Activated CD4-positive, alpha-beta T cell treated with anti-CD3 and anti-CD28 coated beads for 4 hours (primary cell): ENCODE measurements around the gene IL31.
"Not testable (repeated sequence)": the region's sequence is repeated elsewhere in the genome, so short reads cannot be mapped to it uniquely, and the experiment has no call there.

Experiments used
- DNase-seq, 2 donors: peaks; one replicate each; pipeline ENCODE4 v3.0.0-alpha.2; 2020

Gene IL31

DNA sequence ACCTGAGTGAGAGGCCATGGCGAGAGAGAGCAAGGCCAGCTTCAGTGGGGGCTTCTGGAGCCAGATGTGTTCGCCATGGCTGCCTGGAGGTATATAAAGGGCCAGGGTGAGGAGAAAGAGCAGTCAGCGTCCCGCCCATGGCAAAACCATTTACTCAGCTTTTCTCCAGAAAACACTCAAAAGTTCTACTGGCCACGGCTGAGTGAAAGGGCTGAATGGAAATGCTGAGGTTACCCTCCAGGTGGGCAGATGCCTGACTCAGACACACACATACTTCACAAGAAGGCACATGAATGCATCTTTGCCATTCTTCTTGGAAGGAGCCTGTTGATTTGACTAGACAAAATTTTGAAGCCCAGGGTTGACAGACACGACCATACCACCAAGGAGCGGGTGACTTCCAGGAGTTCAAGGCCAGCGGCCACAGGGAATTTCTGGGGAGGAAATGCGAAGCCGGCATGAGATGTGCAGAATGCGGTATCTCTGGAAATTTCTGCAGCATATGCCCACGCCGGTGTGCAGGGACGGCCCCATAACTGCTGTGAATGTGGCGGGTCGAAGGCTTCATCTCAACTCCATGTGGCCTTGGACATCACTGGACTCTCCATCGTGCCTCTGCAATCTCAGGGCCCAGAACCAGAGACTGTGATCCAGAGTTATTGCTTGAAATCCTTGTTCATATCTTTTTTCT, at the start of gene IL31:
Gene IL31, minus strand, starts transcription at position 67 of the 691 bp plus-strand sequence. Its CDS starts 49 bp downstream, at position 18.
- no peak for DNase-seq

DNA sequence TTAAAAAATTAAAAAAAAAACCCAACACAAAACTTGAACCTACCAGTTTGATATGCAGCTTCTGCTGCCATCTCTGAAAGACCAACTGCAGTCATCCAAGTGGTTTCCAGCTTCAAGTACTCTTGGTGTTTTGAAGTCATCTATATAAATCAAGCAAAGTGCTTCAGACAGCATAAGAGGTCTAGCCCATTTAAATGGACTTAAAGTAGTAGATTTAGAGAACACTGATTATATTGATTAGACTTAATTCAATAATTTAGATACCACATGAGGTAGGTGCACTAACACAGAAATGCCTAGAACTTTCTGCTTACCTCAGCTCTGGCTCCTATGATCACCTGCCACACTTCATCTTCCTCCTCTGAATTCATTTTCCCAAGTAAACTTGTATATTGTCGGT, 42.4 kb upstream of the IL31 start:
- no peak for DNase-seq

DNA sequence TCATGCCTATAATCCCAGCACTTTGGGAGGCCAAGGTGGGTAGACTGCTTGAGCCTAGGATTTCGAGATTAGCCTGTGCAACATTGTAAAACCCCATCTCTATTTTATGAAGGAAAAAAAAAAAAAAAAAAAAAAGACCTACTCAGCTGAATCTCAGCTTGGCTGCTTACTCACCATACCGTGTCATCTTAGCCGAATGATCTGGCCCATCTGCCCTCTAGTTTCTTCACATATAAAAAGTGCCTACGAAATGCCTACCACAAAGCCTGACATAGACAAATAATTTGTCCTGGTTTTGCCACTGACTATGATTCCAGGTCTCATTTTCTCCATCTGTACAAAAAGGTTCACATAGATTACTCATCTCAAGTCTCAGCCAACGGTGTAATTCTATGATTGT, 41.8 kb upstream of the IL31 start:
- DNase-seq = no peak

DNA sequence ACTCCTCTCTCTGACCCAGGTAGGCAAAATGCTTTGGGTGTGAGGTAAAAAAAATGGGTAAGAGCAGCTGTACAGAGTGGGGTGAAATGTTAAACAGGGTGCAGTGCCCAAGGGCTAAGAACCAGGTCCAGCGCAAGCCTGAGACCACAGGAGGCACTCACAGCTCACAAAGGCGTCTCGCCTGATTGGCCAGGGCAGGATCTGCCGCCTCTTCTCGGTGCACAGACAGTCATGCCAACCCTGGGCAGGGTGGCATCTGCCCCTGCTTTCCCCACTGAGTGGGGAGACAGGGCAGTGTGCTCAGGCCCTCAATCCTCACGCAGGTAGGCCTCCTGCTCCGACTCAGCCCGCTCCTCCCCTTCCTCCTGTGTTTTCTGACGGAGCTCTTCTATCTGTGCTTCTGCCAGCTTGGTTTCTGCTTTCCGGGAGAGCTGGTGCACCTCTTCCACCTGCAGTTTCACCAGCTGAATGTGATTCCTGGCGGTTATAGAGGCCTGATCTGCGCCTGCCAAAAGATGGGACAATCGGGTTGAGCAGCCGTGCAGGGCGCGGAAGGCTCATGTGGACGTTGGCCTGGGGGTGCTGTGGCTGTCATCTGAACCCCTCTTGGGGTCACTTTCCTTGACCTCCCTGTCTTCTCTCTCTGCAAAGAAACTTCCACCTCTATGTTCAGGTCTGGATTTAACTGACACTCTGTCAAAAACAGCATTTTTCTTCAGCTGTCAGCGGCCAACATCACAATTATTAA, 34.2 kb upstream of the IL31 start:
- no peak for DNase-seq

DNA sequence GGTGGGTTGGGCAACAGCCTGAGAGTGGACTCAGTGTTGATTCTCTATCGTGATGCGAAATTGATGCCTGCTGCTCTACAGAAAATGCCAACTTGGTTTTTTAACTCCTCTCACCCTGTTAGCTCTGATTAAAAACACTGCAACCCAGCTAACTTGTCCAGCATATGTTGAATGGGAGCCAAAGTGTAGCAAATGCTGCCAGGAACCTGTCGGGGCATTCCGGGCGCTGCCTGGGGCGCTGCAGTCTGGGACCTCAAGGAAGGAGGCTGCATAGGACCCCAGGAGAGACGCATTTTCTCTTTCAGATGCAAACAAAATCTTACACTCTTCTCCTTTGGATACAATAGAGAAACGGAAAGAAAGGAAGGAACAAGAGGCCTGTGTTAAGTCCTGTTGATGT, 33.4 kb upstream of the IL31 start:
- no peak for DNase-seq

DNA sequence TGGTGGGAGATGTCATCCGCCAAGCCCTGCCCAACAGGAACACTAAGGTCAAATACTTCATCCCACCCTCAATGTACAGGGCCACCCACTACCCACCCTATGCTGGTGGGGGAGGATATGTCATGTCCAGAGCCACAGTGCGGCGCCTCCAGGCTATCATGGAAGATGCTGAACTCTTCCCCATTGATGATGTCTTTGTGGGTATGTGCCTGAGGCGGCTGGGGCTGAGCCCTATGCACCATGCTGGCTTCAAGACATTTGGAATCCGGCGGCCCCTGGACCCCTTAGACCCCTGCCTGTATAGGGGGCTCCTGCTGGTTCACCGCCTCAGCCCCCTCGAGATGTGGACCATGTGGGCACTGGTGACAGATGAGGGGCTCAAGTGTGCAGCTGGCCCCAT, 33.0 kb upstream of the IL31 start:
- no peak for DNase-seq

DNA sequence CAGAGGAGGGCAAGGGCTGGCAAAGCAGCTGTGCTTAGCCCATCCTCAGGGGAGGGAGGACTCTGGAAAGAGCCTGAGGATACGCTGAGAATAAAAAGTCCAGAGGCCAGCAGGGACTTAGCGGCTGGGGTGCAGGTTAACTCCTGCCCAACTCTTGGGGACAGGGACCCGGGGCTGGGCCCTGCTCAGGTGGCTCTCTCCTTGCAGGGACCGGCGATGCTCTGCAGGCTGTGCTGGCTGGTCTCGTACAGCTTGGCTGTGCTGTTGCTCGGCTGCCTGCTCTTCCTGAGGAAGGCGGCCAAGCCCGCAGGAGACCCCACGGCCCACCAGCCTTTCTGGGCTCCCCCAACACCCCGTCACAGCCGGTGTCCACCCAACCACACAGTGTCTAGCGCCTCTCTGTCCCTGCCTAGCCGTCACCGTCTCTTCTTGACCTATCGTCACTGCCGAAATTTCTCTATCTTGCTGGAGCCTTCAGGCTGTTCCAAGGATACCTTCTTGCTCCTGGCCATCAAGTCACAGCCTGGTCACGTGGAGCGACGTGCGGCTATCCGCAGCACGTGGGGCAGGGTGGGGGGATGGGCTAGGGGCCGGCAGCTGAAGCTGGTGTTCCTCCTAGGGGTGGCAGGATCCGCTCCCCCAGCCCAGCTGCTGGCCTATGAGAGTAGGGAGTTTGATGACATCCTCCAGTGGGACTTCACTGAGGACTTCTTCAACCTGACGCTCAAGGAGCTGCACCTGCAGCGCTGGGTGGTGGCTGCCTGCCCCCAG, 32.3 kb upstream of the IL31 start:
- DNase-seq = no peak

DNA sequence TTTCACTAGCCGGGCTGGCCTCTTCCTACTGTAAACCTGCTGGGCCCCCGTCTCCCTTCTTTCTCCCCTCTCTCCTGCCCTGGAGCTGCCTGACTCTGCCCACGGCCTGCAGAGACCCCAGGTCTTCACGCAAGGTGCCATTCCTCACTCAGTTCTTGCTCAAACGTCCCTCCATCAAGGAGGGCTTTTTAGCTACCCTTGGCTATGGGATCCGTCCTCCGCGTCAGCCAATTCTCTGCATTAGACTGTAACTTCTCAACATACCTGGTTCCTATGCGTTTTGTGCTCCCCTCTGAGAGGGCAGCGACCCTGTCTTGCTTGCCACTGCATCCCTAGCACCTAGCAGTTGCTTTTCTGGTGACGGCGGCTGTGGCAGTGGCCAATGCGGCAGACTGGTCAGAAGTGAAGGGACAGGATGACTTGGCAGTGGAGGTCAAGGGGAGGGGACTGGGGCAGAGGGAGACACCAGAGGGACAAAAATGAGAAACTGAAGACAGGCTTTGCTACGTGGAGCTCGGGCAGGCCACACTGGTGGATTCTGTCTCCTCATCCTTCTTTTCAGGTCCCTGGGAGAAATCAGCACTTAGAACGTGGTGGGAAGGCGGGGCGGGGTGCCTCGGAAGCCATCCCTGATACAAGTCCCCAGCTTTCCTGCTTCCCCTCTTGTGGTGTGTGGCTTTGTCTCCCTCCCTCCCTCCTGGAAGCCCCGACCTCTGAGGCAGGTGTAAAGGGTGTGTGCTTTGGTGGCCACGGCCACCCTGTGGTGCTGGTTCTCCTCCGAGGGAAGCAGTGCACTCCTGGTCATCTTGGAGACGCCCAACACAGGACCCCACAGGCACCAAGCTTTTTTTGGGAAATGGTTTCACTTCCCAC, 31.3 kb upstream of the IL31 start:
- no peak for DNase-seq

DNA sequence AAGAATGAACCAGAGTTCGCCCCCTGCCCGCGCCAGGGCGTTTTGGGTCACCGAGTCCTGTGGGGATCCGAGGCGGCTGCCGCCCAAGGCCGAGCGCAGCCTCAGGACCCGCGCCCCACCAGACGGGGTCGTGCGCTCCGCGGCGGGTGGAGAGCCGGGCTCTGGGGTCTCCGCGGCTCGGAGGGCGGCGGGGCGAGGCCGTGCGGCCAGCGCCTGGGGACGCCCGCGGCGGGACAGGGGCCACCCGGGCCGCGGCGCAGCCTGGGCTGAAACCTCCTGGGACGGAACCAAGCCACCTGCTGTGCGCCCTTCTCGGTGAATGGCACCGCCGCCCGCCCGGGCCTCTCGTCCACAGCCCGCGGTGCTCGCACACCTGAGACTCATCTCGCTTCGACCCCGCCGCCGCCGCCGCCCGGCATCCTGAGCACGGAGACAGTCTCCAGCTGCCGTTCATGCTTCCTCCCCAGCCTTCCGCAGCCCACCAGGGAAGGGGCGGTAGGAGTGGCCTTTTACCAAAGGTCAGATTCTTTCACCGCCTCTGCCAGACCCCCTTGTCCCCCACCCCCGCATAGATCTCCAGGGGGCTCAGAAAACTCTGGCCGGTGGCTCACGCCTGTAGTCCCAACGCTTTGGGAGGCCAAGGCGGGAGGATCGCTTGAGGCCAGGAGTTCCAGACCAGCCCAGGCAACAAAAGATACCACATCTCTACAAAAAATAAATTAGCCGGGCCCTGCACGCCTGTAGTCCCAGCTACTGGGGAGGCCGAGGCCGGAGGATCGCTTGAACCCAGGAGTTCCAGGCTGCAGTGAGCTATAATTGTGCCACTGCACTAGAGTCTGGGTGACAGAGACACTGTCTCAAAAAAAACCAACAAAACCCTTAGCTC, 30.4 kb upstream of the IL31 start:
- peak; percentile 22 to 27 for DNase-seq

DNA sequence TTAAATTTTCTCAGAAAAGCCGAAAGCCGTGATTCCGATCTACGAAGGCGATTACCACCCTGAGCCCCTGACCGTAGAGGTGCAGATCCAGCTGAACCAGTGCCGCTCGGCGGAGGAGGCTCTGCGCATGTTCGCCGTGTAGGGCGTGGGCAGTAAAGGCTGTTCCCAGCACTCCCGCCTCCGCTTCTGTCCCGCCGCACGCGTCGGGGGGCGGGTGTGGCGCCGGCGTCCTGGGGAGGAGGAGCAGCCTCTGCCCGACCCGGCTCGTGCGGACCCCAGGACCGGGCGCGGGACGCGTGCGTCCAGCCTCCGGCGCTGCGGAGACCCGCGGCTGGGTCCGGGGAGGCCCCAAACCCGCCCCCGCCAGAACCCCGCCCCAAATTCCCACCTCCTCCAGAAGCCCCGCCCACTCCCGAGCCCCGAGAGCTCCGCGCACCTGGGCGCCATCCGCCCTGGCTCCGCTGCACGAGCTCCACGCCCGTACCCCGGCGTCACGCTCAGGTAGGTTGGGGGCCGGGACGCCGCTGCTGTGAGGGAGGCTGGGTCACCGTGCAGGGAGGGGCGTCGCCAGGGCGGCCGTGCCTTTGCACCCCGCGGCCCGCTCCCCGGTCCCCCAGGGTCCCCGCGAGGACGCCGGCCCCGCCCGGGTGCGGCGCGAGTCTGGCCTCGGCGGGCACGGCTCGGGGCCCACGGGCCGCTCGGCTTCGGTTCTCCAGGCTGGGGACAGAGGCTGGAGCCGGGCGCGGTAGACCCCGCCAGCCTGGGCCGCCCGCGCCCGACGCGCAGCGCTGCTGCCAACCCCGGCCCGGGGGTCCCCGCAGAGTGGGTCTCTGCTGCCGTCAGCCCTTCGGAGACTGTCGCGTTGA, 29.5 kb upstream of the IL31 start, which contains the start of gene B3GNT4:
Gene B3GNT4, plus strand, starts transcription at position 409 of the 866 bp plus-strand sequence. CDS start 910 bp downstream, outside the sequence.
- peak; percentile 78 to 79 for DNase-seq

DNA sequence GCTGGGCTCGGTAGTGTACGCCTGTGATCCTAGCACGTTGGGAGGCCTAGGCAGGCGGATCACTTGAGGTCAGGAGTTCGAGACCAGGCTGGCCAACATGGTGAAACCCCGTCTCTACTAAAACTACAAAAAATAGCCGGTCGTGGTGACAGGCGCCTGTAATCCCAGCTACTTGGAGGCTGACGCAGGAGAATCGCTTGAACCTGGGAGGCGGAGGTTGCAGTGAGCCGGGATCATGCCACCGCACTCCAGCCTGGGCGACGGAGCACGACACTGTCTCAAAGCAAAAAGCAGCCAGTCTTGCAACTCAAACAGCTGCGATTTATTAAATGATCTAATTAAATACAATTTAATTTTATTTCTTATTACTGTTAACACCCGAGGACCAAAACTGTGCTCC, 28.8 kb upstream of the IL31 start:
- not testable (repeated sequence) for DNase-seq

DNA sequence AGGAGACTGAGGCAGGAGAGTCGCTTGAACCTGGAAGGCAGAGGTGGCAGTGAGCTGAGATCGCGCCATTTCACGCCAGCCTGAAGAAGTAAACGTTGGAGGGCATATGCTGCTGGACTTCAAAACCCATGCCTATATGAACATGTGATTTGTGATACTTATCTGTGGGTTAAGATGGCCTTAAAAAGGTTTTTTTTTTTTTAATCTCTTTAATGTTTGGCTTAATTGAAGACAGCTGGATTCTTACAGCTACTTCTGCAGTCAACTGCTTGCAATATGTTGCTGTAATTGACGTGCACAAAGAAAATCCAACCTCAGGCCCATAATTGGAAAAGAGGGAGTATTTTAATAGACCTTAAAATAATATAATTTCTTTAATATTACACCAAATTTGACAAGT, 28.0 kb upstream of the IL31 start:
- DNase-seq = no peak

DNA sequence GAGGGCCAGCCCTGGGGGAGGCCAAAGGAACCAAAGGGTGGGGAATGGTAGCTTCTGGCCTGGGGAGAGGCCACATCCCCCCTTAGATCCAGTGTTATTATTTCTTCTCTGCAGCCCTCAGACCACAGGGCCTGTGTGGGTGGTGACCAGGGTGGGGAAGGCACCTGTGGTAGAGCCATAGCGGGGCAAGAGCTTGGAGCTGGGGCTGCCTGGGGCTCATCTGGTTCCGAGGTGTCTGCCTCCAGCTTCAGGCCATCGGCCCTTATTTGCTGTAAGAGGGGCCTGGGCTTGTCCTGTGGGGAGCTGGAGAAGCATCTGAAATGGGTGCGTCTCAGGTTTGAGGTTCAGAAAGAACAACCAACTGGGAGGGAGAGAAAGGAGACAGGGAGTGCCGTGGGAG, 27.4 kb upstream of the IL31 start:
- DNase-seq = no peak

DNA sequence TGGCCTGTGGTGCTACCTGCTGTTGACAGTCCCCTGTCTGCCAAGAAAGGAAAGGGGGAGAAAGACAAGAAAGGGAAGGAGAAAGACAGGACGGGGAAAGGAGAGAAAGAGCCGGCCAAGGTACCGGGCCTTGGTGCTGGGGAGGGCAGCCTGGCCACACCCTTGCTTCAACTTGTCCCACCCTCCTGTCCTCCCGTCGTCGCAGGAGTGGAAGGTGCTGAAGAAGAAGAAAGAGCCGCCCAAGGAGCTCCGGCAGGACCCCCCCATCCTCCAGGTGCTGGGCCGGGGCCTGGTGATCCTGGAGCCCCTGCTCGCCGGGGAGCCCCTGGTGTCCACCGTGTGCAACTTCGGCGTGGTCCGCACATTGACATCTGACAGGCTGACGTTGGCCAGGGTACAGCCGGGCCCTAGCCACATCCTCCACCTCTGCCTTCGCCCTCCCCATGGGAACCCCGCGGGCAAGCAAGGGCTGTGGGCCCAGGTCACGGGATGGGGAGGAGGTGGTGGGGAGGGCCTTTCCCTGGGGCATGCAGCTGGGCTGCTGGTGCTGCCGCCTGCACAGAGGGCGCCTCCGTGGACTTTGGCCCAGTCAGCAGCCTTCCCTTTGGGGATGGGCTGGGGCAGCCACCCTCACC, 26.6 kb upstream of the IL31 start:
- no peak for DNase-seq

DNA sequence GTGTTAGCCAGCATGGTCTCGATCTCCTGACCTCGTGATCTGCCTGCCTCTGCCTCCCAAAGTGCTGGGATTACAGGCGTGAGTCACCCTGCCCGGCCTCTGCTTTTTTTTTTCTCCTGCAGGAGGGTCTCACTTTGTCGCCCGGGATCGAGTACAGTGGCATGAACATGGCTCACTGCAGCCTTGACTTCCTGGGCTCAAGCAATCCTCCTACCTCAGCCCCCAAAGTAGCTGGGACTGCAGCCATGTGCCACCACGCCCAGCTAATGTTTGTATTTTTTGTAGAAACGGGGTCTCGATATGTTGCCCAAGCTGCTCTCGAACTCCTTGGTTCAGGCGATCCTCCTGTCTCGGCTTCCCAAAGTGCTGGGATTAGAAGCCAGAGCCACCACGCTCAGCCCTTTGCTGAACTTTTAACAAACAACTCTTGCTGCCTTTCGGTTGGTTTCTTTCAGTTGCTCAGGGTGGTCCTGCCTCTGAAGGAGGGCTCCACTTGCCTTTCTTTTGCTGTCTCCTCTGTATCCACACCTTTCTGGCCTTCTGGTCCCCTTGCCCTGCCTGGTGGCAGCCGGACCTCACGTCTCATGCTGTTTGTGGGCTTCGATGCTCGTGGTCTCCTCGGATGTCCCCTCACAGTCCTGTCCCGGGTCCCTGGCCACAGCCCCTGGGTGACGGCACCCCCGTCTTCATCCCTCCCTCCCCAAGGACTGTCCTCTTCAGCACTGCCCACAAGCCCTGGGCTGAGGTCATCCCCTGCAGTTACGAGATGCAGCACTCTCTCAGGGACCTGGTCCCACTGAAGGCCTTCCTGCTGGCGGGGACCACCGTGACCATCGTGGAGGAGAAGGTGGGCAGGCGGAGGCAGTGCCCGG, 25.7 kb upstream of the IL31 start:
- DNase-seq = no peak

DNA sequence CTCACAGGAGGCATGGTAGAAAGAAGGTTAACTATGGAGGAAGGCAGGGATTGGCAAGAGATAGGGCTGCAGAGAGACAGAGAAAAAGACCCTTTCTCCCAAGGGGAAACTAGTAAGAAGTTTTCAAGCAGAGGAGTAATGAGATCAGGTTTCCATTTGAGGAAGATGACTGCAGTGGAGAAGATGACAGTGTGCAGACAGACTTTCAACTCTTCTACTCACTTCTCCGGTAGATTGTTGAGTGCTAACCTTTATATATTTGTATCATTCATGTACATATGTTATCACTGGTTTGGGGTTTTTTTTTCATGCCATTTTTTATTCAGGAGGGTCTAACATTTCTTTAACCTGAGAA, 23.6 kb upstream of the IL31 start:
- no peak for DNase-seq

DNA sequence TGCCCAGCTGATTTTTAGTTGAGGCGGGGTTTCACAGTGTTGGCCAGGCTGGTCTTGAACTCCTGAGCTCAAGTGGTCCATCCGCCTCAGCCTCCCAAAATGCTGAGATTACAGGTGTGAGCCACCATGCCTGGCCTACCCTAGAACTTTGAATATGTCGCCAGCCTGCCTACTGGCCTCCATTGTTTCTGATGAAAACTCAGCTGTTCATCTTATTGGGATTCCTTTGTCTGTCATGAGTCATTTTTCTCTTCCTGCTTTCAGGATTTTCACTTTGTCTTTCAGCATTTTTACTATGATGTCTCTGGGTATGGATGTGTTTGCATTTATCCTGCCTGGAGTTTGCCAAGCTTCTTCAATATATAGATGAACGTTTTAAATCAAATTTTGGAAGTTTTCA, 21.4 kb upstream of the IL31 start:
- no peak for DNase-seq

DNA sequence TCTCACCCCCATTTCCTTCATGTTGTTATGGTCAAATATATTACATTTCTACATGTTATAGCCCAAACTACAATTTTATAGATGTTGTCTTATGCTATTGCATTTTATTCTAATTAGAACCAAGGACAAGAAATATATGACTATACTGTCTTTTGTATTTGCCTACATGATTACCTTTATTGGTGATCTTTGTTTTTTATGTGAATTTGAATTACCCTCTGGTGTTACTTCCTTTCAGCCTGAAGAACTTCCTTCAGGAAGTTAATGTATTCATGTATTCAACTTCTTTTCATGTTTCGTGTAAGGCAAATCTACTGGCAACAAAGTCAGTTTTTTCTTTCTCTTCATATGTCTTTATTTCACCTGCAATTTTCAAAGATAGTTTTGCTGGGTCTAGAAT, 20.8 kb upstream of the IL31 start:
- DNase-seq = no peak

DNA sequence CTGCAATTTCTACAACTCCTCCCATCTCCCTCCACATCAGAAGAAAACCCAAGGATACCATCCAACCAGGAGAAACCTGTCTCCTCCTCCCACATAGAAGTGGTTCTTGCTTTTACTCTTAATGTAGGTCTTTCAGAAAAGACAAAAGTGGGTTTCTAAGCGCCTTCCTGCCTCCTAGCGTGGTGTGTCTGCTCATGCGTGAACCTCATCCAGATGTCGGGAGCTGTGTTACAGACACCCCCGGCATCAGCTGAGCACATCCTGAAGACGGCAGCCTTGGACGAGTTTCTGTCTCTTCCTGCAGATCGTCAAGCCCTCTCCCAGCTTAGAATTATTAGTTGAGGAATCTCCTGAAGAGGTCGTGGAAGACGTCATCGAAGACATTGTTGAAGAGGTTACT, 18.4 kb upstream of the IL31 start:
- no peak for DNase-seq
